SK-N-SH treated with all-trans-retinoic acid at 6 μM for 48 hours (cell line): ENCODE data around the gene IL9R.

Experiments
- BACH2 ChIP-seq: fragments of 250-450 bp; sonication (Bioruptor Pico); IDR thresholded peaks from 2 replicates; pipeline ENCODE4 v1.9.0; 2021; ENCODE audit warnings: mild to moderate bottlenecking, borderline replicate concordance
- CSDC2 ChIP-seq: fragments of 250-450 bp; sonication (Bioruptor Pico); IDR thresholded peaks from 2 replicates; pipeline ENCODE4 v1.5.0; 2020; ENCODE audit warnings: mild to moderate bottlenecking, moderate library complexity
- ESRRG ChIP-seq: fragments of 250-450 bp; sonication (Bioruptor Pico); IDR thresholded peaks from 2 replicates; pipeline ENCODE4 v1.6.1; 2021; ENCODE audit warnings: mild to moderate bottlenecking
- GLIS3 ChIP-seq: fragments of 250-450 bp; sonication (Bioruptor Pico); IDR thresholded peaks from 2 replicates; pipeline ENCODE4 v1.5.0; 2020; ENCODE audit warnings: mild to moderate bottlenecking, moderate library complexity
- OSR1 ChIP-seq: fragments of 250-450 bp; sonication (Bioruptor Pico); IDR thresholded peaks from 2 replicates; pipeline ENCODE4 v1.8.0; 2022; ENCODE audit warnings: moderate library complexity, mild to moderate bottlenecking, inconsistent platforms
- RARB ChIP-seq: fragments of 250-450 bp; sonication (Bioruptor Pico); IDR thresholded peaks from 2 replicates; pipeline ENCODE4 v1.8.0; 2021; ENCODE audit warnings: mild to moderate bottlenecking, moderate library complexity
- TCF4 ChIP-seq: fragments of 250-450 bp; sonication (Bioruptor Pico); IDR thresholded peaks from 2 replicates; pipeline ENCODE4 v1.8.0; 2021; ENCODE audit warnings: mild to moderate bottlenecking, moderate library complexity, borderline replicate concordance
- ZFP3 ChIP-seq: fragments of 250-450 bp; sonication (Bioruptor Pico); IDR thresholded peaks from 2 replicates; pipeline ENCODE4 v1.5.0; 2020; ENCODE audit warnings: mild to moderate bottlenecking, moderate library complexity
- ZFP30 ChIP-seq: fragments of 450-650 bp; formaldehyde crosslinking; IDR thresholded peaks from 2 replicates; pipeline ENCODE4 v1.5.0; 2022; ENCODE audit warnings: mild to moderate bottlenecking, moderate library complexity
- TF ChIP-seq, protein P1 (sequence below): fragments of 250-450 bp; sonication (Bioruptor Pico); IDR thresholded peaks from 2 replicates; pipeline ENCODE4 v1.5.1; 2021; ENCODE audit warnings: mild to moderate bottlenecking, moderate library complexity
- TF ChIP-seq, protein P2 (sequence below): fragments of 250-450 bp; sonication (Bioruptor Pico); IDR thresholded peaks from 2 replicates; pipeline ENCODE4 v1.8.0; 2020; ENCODE audit warnings: mild to moderate bottlenecking, moderate library complexity, borderline replicate concordance
- TF ChIP-seq, protein P3 (sequence below): fragments of 250-450 bp; sonication (Bioruptor Pico); IDR thresholded peaks from 2 replicates; pipeline ENCODE4 v1.8.0; 2021; ENCODE audit warnings: low read depth, mild to moderate bottlenecking, moderate library complexity, borderline replicate concordance

DNA sequence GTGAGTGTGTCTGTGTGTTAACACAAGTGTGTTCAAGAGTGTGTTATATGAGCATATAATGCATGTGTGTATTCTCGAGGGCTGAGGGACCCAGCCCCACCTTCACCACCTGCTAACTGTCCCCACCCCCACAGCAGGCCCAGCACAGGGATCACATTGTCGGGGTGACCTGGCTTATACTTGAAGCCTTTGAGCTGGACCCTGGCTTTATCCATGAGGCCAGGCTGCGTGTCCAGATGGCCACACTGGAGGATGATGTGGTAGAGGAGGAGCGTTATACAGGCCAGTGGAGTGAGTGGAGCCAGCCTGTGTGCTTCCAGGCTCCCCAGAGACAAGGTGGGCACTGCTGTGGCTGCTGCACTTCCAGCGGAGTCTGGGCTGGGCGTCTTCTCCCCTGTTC is 7.6 kb downstream of the IL9R start:
- no peak for TF ChIP-seq TCF4 (CRISPR knock-in tag)
- TF ChIP-seq ZFP3 (CRISPR knock-in tag), result no peak
- TF ChIP-seq BACH2 (CRISPR knock-in tag), result no peak
- TF ChIP-seq, protein P1, sequence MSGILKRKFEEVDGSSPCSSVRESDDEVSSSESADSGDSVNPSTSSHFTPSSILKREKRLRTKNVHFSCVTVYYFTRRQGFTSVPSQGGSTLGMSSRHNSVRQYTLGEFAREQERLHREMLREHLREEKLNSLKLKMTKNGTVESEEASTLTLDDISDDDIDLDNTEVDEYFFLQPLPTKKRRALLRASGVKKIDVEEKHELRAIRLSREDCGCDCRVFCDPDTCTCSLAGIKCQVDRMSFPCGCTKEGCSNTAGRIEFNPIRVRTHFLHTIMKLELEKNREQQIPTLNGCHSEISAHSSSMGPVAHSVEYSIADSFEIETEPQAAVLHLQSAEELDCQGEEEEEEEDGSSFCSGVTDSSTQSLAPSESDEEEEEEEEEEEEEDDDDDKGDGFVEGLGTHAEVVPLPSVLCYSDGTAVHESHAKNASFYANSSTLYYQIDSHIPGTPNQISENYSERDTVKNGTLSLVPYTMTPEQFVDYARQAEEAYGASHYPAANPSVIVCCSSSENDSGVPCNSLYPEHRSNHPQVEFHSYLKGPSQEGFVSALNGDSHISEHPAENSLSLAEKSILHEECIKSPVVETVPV (CRISPR knock-in tag), result no peak
- no peak for TF ChIP-seq ZFP30 (CRISPR knock-in tag)
- no peak for TF ChIP-seq CSDC2 (CRISPR knock-in tag)
- TF ChIP-seq ESRRG (CRISPR knock-in tag), result no peak
- TF ChIP-seq, protein P2, sequence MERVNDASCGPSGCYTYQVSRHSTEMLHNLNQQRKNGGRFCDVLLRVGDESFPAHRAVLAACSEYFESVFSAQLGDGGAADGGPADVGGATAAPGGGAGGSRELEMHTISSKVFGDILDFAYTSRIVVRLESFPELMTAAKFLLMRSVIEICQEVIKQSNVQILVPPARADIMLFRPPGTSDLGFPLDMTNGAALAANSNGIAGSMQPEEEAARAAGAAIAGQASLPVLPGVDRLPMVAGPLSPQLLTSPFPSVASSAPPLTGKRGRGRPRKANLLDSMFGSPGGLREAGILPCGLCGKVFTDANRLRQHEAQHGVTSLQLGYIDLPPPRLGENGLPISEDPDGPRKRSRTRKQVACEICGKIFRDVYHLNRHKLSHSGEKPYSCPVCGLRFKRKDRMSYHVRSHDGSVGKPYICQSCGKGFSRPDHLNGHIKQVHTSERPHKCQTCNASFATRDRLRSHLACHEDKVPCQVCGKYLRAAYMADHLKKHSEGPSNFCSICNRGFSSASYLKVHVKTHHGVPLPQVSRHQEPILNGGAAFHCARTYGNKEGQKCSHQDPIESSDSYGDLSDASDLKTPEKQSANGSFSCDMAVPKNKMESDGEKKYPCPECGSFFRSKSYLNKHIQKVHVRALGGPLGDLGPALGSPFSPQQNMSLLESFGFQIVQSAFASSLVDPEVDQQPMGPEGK (CRISPR knock-in tag), result no peak
- no peak for TF ChIP-seq GLIS3 (CRISPR knock-in tag)
- TF ChIP-seq RARB (CRISPR knock-in tag), result no peak
- no peak for TF ChIP-seq OSR1 (CRISPR knock-in tag)
- TF ChIP-seq, protein P3, sequence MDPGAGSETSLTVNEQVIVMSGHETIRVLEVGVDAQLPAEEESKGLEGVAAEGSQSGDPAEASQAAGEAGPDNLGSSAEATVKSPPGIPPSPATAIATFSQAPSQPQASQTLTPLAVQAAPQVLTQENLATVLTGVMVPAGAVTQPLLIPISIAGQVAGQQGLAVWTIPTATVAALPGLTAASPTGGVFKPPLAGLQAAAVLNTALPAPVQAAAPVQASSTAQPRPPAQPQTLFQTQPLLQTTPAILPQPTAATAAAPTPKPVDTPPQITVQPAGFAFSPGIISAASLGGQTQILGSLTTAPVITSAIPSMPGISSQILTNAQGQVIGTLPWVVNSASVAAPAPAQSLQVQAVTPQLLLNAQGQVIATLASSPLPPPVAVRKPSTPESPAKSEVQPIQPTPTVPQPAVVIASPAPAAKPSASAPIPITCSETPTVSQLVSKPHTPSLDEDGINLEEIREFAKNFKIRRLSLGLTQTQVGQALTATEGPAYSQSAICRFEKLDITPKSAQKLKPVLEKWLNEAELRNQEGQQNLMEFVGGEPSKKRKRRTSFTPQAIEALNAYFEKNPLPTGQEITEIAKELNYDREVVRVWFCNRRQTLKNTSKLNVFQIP (CRISPR knock-in tag), result no peak
